Limb (tissue), 2 donors: Measurements from ENCODE around the gene RIMBP2.

ENCODE experiments used
- DNase-seq, 2 donors: peaks; one replicate each; pipeline ENCODE4 v3.0.0-alpha.2; 2016; ENCODE audit errors: extremely low spot score in 2 of 2

RIMBP2 gene

GRCh38 chr12:130571089-130571488 lies 145.0 kb downstream of the RIMBP2 start:
- no peak for DNase-seq

- no peak for DNase-seq
These were observed 146.6 kb downstream of the RIMBP2 start for GRCh38 chr12:130569521-130569920.

- no peak for DNase-seq
These were observed 147.6 kb downstream of the RIMBP2 start for GRCh38 chr12:130568501-130568900.

- no peak for DNase-seq
These were observed 148.1 kb downstream of the RIMBP2 start for GRCh38 chr12:130568041-130568440.

GRCh38 chr12:130566446-130567155 lies 149.5 kb downstream of the RIMBP2 start:
- DNase-seq, result no peak

GRCh38 chr12:130565189-130565588 lies 150.9 kb downstream of the RIMBP2 start:
- DNase-seq, result no peak

- DNase-seq, result no peak
These were observed 152.8 kb downstream of the RIMBP2 start for GRCh38 chr12:130563323-130563722.

- DNase-seq, result no peak
These were observed 153.4 kb downstream of the RIMBP2 start for GRCh38 chr12:130562716-130563115.

- no peak for DNase-seq
These were observed 155.8 kb downstream of the RIMBP2 start for GRCh38 chr12:130560321-130560720.

GRCh38 chr12:130559806-130560205 lies 156.3 kb downstream of the RIMBP2 start:
- DNase-seq, result no peak

- no peak for DNase-seq
These were observed 158.0 kb downstream of the RIMBP2 start for GRCh38 chr12:130557886-130558765.

GRCh38 chr12:130557201-130557600 lies 158.9 kb downstream of the RIMBP2 start:
- DNase-seq, result no peak

GRCh38 chr12:130556486-130557055 lies 159.5 kb downstream of the RIMBP2 start:
- no peak for DNase-seq

- DNase-seq, result peak in 1 of 2 donors; percentile 41
These were observed 160.2 kb downstream of the RIMBP2 start for GRCh38 chr12:130555628-130556485.

- no peak for DNase-seq
These were observed 160.9 kb downstream of the RIMBP2 start for GRCh38 chr12:130555221-130555620.

GRCh38 chr12:130552483-130552996 lies 163.6 kb downstream of the RIMBP2 start:
- DNase-seq, result no peak

- no peak for DNase-seq
These were observed 166.7 kb downstream of the RIMBP2 start for GRCh38 chr12:130549361-130549760.

- no peak for DNase-seq
These were observed 168.5 kb downstream of the RIMBP2 start for GRCh38 chr12:130547480-130548155.

GRCh38 chr12:130546494-130546893 lies 169.6 kb downstream of the RIMBP2 start:
- no peak for DNase-seq

GRCh38 chr12:130545475-130545874 lies 170.6 kb downstream of the RIMBP2 start:
- no peak for DNase-seq

- no peak for DNase-seq
These were observed 175.7 kb downstream of the RIMBP2 start for GRCh38 chr12:130540376-130540775.
